Measurements from ENCODE around the gene PGBD1. TPM values are rescaled to one million over a fixed set of nuclear protein-coding genes. Genes with fewer than 3 reads are reported as not detected.

Gene PGBD1
- total and polyA plus RNA-seq, 2 of the 8 experiments (the other 6 are each of a cell fraction or from before 2014, with no cell fraction given): 2.5 to 9.2 TPM

DNA sequence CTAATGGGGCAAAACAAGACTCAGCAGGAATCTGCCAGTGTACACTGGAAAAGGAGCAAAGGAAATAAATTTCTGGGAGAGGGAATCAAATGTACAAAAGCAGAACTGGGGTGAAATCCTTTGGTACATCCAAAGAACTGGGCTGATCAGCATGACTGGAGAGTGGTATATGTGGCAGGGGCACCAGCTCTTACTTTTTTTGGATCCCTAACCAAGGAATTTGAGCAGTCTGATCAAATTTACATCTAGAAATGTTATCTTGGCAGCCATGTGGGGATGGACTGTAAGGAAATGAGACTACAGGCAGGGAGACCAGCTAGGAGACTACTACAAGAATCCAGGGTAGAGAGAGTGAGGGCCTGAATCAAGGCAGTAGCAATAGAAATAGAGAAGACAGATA lies 55.7 kb downstream of the PGBD1 start:
- POLR2A ChIA-PET (ENCODE audit: partially characterized antibody): interaction anchor here (1.2 to 3.5 kb wide), 19 partner anchors 9 to 500 kb away, joined by 3 to 24 read pairs (median 6); partner anchors contain the start of gene ZKSCAN3
- H4K20me1 ChIP-seq (replicated peaks in 1 of 2; ENCODE audit: control insufficient read depth in 1 of 2, insufficient read depth in 2 of 2, low read length in 2 of 2): no peaks in the 10 kb centered on the region
- CTCF ChIA-PET (ENCODE audit: partially characterized antibody): interaction anchor here (1.5 to 2.5 kb wide), 4 partner anchors 9 to 46 kb away, joined by 3 to 9 read pairs (median 7); no protein-coding TSS in a partner anchor

More for the DNA sequence above, 55.7 kb downstream of the PGBD1 start:
- no peak overlapping the region for H3K4ac ChIP-seq (replicated peaks; ENCODE audit: insufficient read length, low read depth, low read length)
- FAIRE-seq (no peak), DNase-seq (ENCODE audit: low read depth in 1 of 2, low spot score in 2 of 2) (no peak)
- H3K56ac ChIP-seq (replicated peaks; ENCODE audit: insufficient read length, low read depth, low read length): no peak overlapping the region
- H3K14ac ChIP-seq (ENCODE audit: insufficient read length): no peak overlapping the region
- H2BK12ac ChIP-seq (ENCODE audit: low read depth, low read length): no peak overlapping the region
- H2AK5ac ChIP-seq (ENCODE audit: low read depth, low read length): no peak overlapping the region
- no peak overlapping the region for H2BK20ac ChIP-seq (ENCODE audit: low read length)
- H3K4me3 ChIP-seq (ENCODE audit: extremely low read depth in 1 of 4, insufficient read depth in 2 of 4, low read depth in 3 of 4, low read length in 4 of 4): peak overlapping the region; percentile 86 to 95 (median 91)
- H3K27me3 ChIP-seq (replicated peaks in 1 of 4; ENCODE audit: control insufficient read depth in 3 of 4, extremely low read depth in 1 of 4, insufficient read depth in 3 of 4, low read length in 3 of 4): no peaks in the 10 kb centered on the region; a peak in 1 of 7 replicates
- peak overlapping the region in 3 of 4 experiments; percentile 43 to 96 (median 92); a peak in 2 of 7 replicates for H3K9ac ChIP-seq (replicated peaks in 1 of 4; ENCODE audit: extremely low read depth in 1 of 4, low read depth in 3 of 4, low read length in 3 of 4)
- H2BK15ac ChIP-seq (ENCODE audit: low read length): no peak overlapping the region
- no peaks in the 10 kb centered on the region; a peak in 1 of 4 replicates for H3K79me2 ChIP-seq (ENCODE audit: control insufficient read depth in 1 of 2, insufficient read depth in 2 of 2, low read length in 2 of 2)
- H3K4me2 ChIP-seq (ENCODE audit: insufficient read depth in 1 of 2, low read depth in 2 of 2, low read length in 2 of 2): peak overlapping the region; percentile 81 to 98
- no peaks in the 10 kb centered on the region for H3K36me3 ChIP-seq (ENCODE audit: control insufficient read depth in 2 of 4, insufficient read depth in 4 of 4, low read length in 3 of 4)
- no peak overlapping the region for H2AFZ ChIP-seq (ENCODE audit: low read length)
- no peak overlapping the region for H3K27ac ChIP-seq (ENCODE audit: low read depth, low read length)
- no peaks in the 10 kb centered on the region for H3K79me1 ChIP-seq (ENCODE audit: low read depth, low read length)
- no peak for TF ChIP-seq EGR1 (IDR thresholded peaks at IDR 0.05; ENCODE audit: borderline replicate concordance, low read depth, low read length)
- TF ChIP-seq POLR2A (IDR thresholded peaks at IDR 0.05; ENCODE audit: control extremely low read depth in 1 of 2, low read depth in 2 of 2, low read length in 2 of 2): 0 out of 3 replicates have a peak, but pooled peaks of 1 of the 2 experiments have one; percentile 21
- TF ChIP-seq JUN (IDR thresholded peaks at IDR 0.05; ENCODE audit: low read depth, low read length): no peak
- no peak for TF ChIP-seq YY1 (IDR thresholded peaks at IDR 0.05; ENCODE audit: low read depth, low read length)
- no peak overlapping the region for H2BK120ac ChIP-seq (replicated peaks; ENCODE audit: low read depth, low read length)
- H2BK5ac ChIP-seq (ENCODE audit: low read depth, low read length): no peak overlapping the region
- H3K9me3 ChIP-seq (ENCODE audit: insufficient read depth in 2 of 2, low read depth in 1 of 2, low read length in 1 of 2): no peaks in the 10 kb centered on the region
- no peak overlapping the region for H4K91ac ChIP-seq (replicated peaks; ENCODE audit: insufficient read length, low read length)
- peaks cover 2% of the 10 kb centered on the region; the same call in 1 of the 2 replicates for H3K23me2 ChIP-seq (ENCODE audit: low read depth, low read length)
- no peak overlapping the region for H3K18ac ChIP-seq (ENCODE audit: extremely low read depth, low read length)
- no peak overlapping the region for H4K5ac ChIP-seq (ENCODE audit: insufficient read length, low read depth, low read length)
- no peaks in the 10 kb centered on the region for H3K4me1 ChIP-seq (replicated peaks in 1 of 4; ENCODE audit: control insufficient read depth in 3 of 4, insufficient read depth in 4 of 4, low read length in 3 of 4)
- no peak overlapping the region for H4K8ac ChIP-seq (ENCODE audit: extremely low read depth, insufficient read depth, low read length)
- H3K23ac ChIP-seq (ENCODE audit: insufficient read length): no peak overlapping the region

Measured in H1 (cell line).